ENCODE measurements around the gene CCDC27. TPM values are rescaled to one million over a fixed set of nuclear protein-coding genes. Genes with fewer than 3 reads are reported as not detected.
"Not testable (repeated sequence)": the region's sequence is repeated elsewhere in the genome, so short reads cannot be mapped to it uniquely, and the experiment has no call there.

CCDC27 gene
- total and polyA plus RNA-seq, 10 donors, result not detected

GRCh38 chr1:3809680-3810079 is 57.4 kb downstream of the CCDC27 start:
- no peak for TF ChIP-seq CTCF (IDR thresholded peaks at IDR 0.05 in 8 of 11, conservative IDR thresholded peaks at IDR 0.05 in 3 of 11)
- no peak for TF ChIP-seq POLR2AphosphoS5 (IDR thresholded peaks at IDR 0.05)
- TF ChIP-seq POLR2A (IDR thresholded peaks at IDR 0.05), result no peak

GRCh38 chr1:3810149-3810761 is 58.0 kb downstream of the CCDC27 start:
- H3K36me3 ChIP-seq, result peaks cover 0 to 18% (median 12%) of the 10 kb centered on the region in 6 donors
- H3K9me3 ChIP-seq; DNase-seq; H3K27me3 ChIP-seq (replicated peaks in 1 of 7); H3K4me3 ChIP-seq; H3K4me1 ChIP-seq; intact Hi-C loops (cut with DNase I; ENCODE audit: low total_unique reads); H3K27ac ChIP-seq: not testable (repeated sequence)
- 73 to 87% (median 76%) methylated on average over 9 of the region's 9 CpGs for WGBS, 5 donors

More at GRCh38 chr1:3809680-3810079, 57.4 kb downstream of the CCDC27 start:
- Histone ChIP-seq H3K27ac (no peak overlapping the region), H3K4me3 (no peak overlapping the region), H3K4me1 (no peaks in the 10 kb centered on the region), H3K9me3 (peaks cover 0 to 9% (median 0%) of the 10 kb centered on the region in 8 donors), H3K27me3 (replicated peaks in 1 of 7) (no peaks in the 10 kb centered on the region), H3K36me3 (peaks cover 0 to 12% (median 7%) of the 10 kb centered on the region in 6 donors)
- no peak for DNase-seq
- intact Hi-C loops (cut with DNase I; ENCODE audit: low total_unique reads), result no loop called here
- 72 to 82% (median 77%) methylated on average over 5 to 7 of the region's 7 CpGs for WGBS, 5 donors

GRCh38 chr1:3811595-3811911 is 59.3 kb downstream of the CCDC27 start:
- intact Hi-C loops (cut with DNase I; ENCODE audit: low total_unique reads), result no loop called here

GRCh38 chr1:3814065-3814464 is 61.8 kb downstream of the CCDC27 start:
- Histone ChIP-seq H3K4me1 (no peaks in the 10 kb centered on the region), H3K36me3 (peaks cover 0 to 50% (median 23%) of the 10 kb centered on the region in 6 donors), H3K27me3 (replicated peaks in 1 of 7) (no peaks in the 10 kb centered on the region), H3K9me3 (no peaks in the 10 kb centered on the region), H3K4me3 (no peak overlapping the region), H3K27ac (no peak overlapping the region)
- no peak for DNase-seq
- intact Hi-C loops (cut with DNase I; ENCODE audit: low total_unique reads), result no loop called here
- WGBS, 5 donors, result 93 to 100% (median 98%) methylated on average over 2 of the region's 2 CpGs
- no peak for TF ChIP-seq POLR2A (IDR thresholded peaks at IDR 0.05)
- TF ChIP-seq CTCF (IDR thresholded peaks at IDR 0.05 in 8 of 11, conservative IDR thresholded peaks at IDR 0.05 in 3 of 11), result no peak
- TF ChIP-seq POLR2AphosphoS5 (IDR thresholded peaks at IDR 0.05), result no peak

More at GRCh38 chr1:3811595-3811911, 59.3 kb downstream of the CCDC27 start:
- DNase-seq, result no peak
- Histone ChIP-seq H3K27me3 (replicated peaks in 1 of 7) (no peaks in the 10 kb centered on the region), H3K9me3 (peaks cover 0 to 9% (median 0%) of the 10 kb centered on the region in 8 donors), H3K4me3 (no peak overlapping the region), H3K27ac (no peak overlapping the region), H3K36me3 (peaks cover 0 to 31% (median 21%) of the 10 kb centered on the region in 6 donors), H3K4me1 (no peaks in the 10 kb centered on the region)
- 39 to 63% (median 52%) methylated on average over 2 of the region's 2 CpGs for WGBS, 5 donors
- no peak for TF ChIP-seq POLR2A (IDR thresholded peaks at IDR 0.05)
- TF ChIP-seq POLR2AphosphoS5 (IDR thresholded peaks at IDR 0.05), result no peak
- TF ChIP-seq CTCF (IDR thresholded peaks at IDR 0.05 in 8 of 11, conservative IDR thresholded peaks at IDR 0.05 in 3 of 11), result no peak

Measured in spleen (tissue), 11 donors.